SK-N-SH treated with all-trans-retinoic acid at 6 μM for 48 hours (cell line): ENCODE data around the gene WWC1.

Source experiments
- ATAC-seq: fragments of 200-7000 bp; cut with Tn5 transposase; 3 replicates; pipeline ENCODE4 v1.9.1; 2020; ENCODE audit warnings: mild to moderate bottlenecking, moderate library complexity
- ARNTL ChIP-seq: fragments of 450-650 bp; formaldehyde crosslinking; IDR thresholded peaks from 2 replicates; pipeline ENCODE4 v1.5.0; 2020; ENCODE audit warnings: low read depth, mild to moderate bottlenecking, moderate library complexity, borderline replicate concordance
- BACH2 ChIP-seq: fragments of 250-450 bp; sonication (Bioruptor Pico); IDR thresholded peaks from 2 replicates; pipeline ENCODE4 v1.9.0; 2021; ENCODE audit warnings: mild to moderate bottlenecking, borderline replicate concordance
- CSDC2 ChIP-seq: fragments of 250-450 bp; sonication (Bioruptor Pico); IDR thresholded peaks from 2 replicates; pipeline ENCODE4 v1.5.0; 2020; ENCODE audit warnings: mild to moderate bottlenecking, moderate library complexity
- ESRRG ChIP-seq: fragments of 250-450 bp; sonication (Bioruptor Pico); IDR thresholded peaks from 2 replicates; pipeline ENCODE4 v1.6.1; 2021; ENCODE audit warnings: mild to moderate bottlenecking
- GLIS3 ChIP-seq: fragments of 250-450 bp; sonication (Bioruptor Pico); IDR thresholded peaks from 2 replicates; pipeline ENCODE4 v1.5.0; 2020; ENCODE audit warnings: mild to moderate bottlenecking, moderate library complexity
- ISL1 ChIP-seq: fragments of 250-450 bp; sonication (Bioruptor Pico); IDR thresholded peaks from 2 replicates; pipeline ENCODE4 v2.1.2; 2022; ENCODE audit warnings: mild to moderate bottlenecking, moderate library complexity
- OSR1 ChIP-seq: fragments of 250-450 bp; sonication (Bioruptor Pico); IDR thresholded peaks from 2 replicates; pipeline ENCODE4 v1.8.0; 2022; ENCODE audit warnings: moderate library complexity, mild to moderate bottlenecking, inconsistent platforms
- PPARA ChIP-seq: fragments of 250-450 bp; sonication (Bioruptor Pico); IDR thresholded peaks from 2 replicates; pipeline ENCODE4 v1.5.0; 2020; ENCODE audit warnings: mild to moderate bottlenecking, borderline replicate concordance
- SNAI2 ChIP-seq: fragments of 250-450 bp; sonication (Bioruptor Pico); IDR thresholded peaks from 2 replicates; pipeline ENCODE4 v1.5.0; 2020; ENCODE audit warnings: mild to moderate bottlenecking, moderate library complexity
- TOX ChIP-seq: fragments of 250-450 bp; sonication (Bioruptor Pico); IDR thresholded peaks from 2 replicates; pipeline ENCODE4 v1.8.0; 2021; ENCODE audit warnings: mild to moderate bottlenecking, moderate library complexity, borderline replicate concordance
- ZC3H10 ChIP-seq: fragments of 250-450 bp; sonication (Bioruptor Pico); IDR thresholded peaks from 2 replicates; pipeline ENCODE4 v1.5.1; 2021; ENCODE audit warnings: mild to moderate bottlenecking, moderate library complexity
- ZFP3 ChIP-seq: fragments of 250-450 bp; sonication (Bioruptor Pico); IDR thresholded peaks from 2 replicates; pipeline ENCODE4 v1.5.0; 2020; ENCODE audit warnings: mild to moderate bottlenecking, moderate library complexity
- ZNF565 ChIP-seq: fragments of 450-650 bp; formaldehyde crosslinking; conservative IDR thresholded peaks from 2 replicates; pipeline ENCODE4 v1.5.0; 2020; ENCODE audit warnings: low read depth, mild to moderate bottlenecking, moderate library complexity
- ZNF70 ChIP-seq: fragments of 450-650 bp; formaldehyde crosslinking; IDR thresholded peaks from 2 replicates; pipeline ENCODE4 v1.5.0; 2020; ENCODE audit warnings: mild to moderate bottlenecking, moderate library complexity
- ZNF8 ChIP-seq: fragments of 450-650 bp; formaldehyde crosslinking; IDR thresholded peaks from 2 replicates; pipeline ENCODE4 v1.5.0; 2020; ENCODE audit warnings: mild to moderate bottlenecking, moderate library complexity
- TF ChIP-seq, protein P1 (sequence below): fragments of 250-450 bp; sonication (Bioruptor Pico); IDR thresholded peaks from 2 replicates; pipeline ENCODE4 v1.8.0; 2021; ENCODE audit warnings: low read depth, mild to moderate bottlenecking, moderate library complexity, borderline replicate concordance
- TF ChIP-seq, protein P2 (sequence below): fragments of 250-450 bp; sonication (Bioruptor Pico); IDR thresholded peaks from 2 replicates; pipeline ENCODE4 v1.5.1; 2020; ENCODE audit warnings: low read depth, mild to moderate bottlenecking, moderate library complexity
- TF ChIP-seq, protein P3 (sequence below): fragments of 250-450 bp; sonication (Bioruptor Pico); IDR thresholded peaks from 2 replicates; pipeline ENCODE4 v1.8.0; 2020; ENCODE audit warnings: mild to moderate bottlenecking, moderate library complexity, borderline replicate concordance
- TF ChIP-seq, protein P4 (sequence below): fragments of 250-450 bp; sonication (Bioruptor Pico); IDR thresholded peaks from 2 replicates; pipeline ENCODE4 v1.5.1; 2021; ENCODE audit warnings: mild to moderate bottlenecking, moderate library complexity
- TF ChIP-seq, protein P5 (sequence below): fragments of 250-450 bp; sonication (Bioruptor Pico); IDR thresholded peaks from 2 replicates; pipeline ENCODE4 v1.5.0; 2020; ENCODE audit warnings: mild to moderate bottlenecking, moderate library complexity

Gene WWC1

DNA sequence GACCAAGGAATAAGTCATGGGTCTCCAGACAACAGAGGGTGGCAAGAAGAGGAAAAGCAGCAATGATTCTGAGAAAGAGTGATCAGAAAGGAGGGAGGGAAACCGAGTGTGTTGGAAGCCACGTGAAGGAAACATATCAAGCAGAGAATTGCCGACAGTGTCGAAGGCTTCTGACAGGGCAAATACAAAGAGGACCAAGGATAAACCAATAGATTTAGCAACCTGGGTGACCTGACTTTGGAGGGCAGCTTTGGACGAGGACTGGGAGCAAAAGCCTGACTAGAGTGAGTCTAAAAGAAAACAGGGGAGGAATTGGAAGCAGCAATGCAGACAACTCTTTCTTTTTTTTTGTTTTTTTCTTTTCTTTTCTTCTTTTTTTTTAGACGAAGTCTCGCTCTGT is 83.8 kb downstream of the WWC1 start:
- ATAC-seq = no peak
- no peak for TF ChIP-seq ESRRG (CRISPR knock-in tag)
- TF ChIP-seq CSDC2 = no peak
- no peak for TF ChIP-seq ZNF565 (CRISPR knock-in tag)
- no peak for TF ChIP-seq ZNF8 (CRISPR knock-in tag)
- TF ChIP-seq, protein P1, sequence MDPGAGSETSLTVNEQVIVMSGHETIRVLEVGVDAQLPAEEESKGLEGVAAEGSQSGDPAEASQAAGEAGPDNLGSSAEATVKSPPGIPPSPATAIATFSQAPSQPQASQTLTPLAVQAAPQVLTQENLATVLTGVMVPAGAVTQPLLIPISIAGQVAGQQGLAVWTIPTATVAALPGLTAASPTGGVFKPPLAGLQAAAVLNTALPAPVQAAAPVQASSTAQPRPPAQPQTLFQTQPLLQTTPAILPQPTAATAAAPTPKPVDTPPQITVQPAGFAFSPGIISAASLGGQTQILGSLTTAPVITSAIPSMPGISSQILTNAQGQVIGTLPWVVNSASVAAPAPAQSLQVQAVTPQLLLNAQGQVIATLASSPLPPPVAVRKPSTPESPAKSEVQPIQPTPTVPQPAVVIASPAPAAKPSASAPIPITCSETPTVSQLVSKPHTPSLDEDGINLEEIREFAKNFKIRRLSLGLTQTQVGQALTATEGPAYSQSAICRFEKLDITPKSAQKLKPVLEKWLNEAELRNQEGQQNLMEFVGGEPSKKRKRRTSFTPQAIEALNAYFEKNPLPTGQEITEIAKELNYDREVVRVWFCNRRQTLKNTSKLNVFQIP (CRISPR knock-in tag) = no peak
- TF ChIP-seq ZFP3 (CRISPR knock-in tag) = no peak
- no peak for TF ChIP-seq OSR1 (CRISPR knock-in tag)
- TF ChIP-seq ZNF70 = no peak

DNA sequence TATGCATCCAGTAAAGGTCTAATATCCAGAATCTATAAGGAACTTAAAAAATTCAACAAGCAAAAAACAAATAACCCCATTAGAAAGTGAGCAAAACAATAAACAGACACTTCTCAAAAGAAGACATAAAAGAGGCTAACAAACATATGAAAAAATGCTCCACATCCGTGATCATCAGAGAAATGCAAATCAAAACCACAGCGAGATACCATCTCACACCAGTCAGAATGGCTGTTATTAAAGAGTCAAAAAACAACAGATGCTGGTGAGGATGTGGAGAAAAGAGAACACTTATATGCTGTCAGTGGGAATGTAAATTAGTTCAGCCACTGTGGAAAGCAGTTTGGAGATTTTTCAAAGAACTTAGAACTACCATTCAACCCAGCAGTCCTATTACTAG is 86.1 kb downstream of the WWC1 start:
- TF ChIP-seq GLIS3 (no peak), ZNF565 (CRISPR knock-in tag) (no peak), PPARA (CRISPR knock-in tag) (no peak), ISL1 (CRISPR knock-in tag) (no peak), BACH2 (no peak), ZNF70 (no peak), ZC3H10 (no peak), ARNTL (CRISPR knock-in tag) (no peak), SNAI2 (no peak)
- TF ChIP-seq, protein P2, sequence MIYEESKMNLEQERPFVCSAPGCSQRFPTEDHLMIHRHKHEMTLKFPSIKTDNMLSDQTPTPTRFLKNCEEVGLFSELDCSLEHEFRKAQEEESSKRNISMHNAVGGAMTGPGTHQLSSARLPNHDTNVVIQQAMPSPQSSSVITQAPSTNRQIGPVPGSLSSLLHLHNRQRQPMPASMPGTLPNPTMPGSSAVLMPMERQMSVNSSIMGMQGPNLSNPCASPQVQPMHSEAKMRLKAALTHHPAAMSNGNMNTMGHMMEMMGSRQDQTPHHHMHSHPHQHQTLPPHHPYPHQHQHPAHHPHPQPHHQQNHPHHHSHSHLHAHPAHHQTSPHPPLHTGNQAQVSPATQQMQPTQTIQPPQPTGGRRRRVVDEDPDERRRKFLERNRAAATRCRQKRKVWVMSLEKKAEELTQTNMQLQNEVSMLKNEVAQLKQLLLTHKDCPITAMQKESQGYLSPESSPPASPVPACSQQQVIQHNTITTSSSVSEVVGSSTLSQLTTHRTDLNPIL (CRISPR knock-in tag) = no peak
- TF ChIP-seq, protein P3, sequence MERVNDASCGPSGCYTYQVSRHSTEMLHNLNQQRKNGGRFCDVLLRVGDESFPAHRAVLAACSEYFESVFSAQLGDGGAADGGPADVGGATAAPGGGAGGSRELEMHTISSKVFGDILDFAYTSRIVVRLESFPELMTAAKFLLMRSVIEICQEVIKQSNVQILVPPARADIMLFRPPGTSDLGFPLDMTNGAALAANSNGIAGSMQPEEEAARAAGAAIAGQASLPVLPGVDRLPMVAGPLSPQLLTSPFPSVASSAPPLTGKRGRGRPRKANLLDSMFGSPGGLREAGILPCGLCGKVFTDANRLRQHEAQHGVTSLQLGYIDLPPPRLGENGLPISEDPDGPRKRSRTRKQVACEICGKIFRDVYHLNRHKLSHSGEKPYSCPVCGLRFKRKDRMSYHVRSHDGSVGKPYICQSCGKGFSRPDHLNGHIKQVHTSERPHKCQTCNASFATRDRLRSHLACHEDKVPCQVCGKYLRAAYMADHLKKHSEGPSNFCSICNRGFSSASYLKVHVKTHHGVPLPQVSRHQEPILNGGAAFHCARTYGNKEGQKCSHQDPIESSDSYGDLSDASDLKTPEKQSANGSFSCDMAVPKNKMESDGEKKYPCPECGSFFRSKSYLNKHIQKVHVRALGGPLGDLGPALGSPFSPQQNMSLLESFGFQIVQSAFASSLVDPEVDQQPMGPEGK (CRISPR knock-in tag) = no peak
- TF ChIP-seq, all 23 proteins: peak for 0
- no peak for ATAC-seq

DNA sequence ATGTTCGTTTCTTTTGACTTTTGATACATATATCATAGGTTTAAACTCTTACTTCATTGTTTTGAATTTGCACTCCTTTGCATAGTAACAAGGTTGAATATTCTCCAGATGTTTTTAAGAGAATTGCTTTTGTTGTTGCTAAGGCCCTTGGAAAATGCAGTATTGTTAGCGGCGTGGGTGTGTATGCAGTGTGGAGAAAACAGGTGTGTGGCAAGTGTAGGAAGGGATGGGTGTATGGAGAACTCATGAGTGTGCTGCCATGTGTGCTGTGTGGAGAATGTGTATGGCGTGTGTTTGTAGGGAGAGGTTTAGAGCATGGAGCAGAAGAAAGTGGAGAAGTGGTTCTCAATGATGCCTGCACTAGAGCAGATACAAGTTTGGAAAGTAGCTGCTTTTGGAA is 87.3 kb downstream of the WWC1 start:
- no peak for TF ChIP-seq TOX (CRISPR knock-in tag)
- TF ChIP-seq, protein P4, sequence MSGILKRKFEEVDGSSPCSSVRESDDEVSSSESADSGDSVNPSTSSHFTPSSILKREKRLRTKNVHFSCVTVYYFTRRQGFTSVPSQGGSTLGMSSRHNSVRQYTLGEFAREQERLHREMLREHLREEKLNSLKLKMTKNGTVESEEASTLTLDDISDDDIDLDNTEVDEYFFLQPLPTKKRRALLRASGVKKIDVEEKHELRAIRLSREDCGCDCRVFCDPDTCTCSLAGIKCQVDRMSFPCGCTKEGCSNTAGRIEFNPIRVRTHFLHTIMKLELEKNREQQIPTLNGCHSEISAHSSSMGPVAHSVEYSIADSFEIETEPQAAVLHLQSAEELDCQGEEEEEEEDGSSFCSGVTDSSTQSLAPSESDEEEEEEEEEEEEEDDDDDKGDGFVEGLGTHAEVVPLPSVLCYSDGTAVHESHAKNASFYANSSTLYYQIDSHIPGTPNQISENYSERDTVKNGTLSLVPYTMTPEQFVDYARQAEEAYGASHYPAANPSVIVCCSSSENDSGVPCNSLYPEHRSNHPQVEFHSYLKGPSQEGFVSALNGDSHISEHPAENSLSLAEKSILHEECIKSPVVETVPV (CRISPR knock-in tag) = no peak
- no peak for TF ChIP-seq PPARA (CRISPR knock-in tag)
- TF ChIP-seq ESRRG (CRISPR knock-in tag) = no peak
- no peak for TF ChIP-seq CSDC2
- TF ChIP-seq, protein P5, sequence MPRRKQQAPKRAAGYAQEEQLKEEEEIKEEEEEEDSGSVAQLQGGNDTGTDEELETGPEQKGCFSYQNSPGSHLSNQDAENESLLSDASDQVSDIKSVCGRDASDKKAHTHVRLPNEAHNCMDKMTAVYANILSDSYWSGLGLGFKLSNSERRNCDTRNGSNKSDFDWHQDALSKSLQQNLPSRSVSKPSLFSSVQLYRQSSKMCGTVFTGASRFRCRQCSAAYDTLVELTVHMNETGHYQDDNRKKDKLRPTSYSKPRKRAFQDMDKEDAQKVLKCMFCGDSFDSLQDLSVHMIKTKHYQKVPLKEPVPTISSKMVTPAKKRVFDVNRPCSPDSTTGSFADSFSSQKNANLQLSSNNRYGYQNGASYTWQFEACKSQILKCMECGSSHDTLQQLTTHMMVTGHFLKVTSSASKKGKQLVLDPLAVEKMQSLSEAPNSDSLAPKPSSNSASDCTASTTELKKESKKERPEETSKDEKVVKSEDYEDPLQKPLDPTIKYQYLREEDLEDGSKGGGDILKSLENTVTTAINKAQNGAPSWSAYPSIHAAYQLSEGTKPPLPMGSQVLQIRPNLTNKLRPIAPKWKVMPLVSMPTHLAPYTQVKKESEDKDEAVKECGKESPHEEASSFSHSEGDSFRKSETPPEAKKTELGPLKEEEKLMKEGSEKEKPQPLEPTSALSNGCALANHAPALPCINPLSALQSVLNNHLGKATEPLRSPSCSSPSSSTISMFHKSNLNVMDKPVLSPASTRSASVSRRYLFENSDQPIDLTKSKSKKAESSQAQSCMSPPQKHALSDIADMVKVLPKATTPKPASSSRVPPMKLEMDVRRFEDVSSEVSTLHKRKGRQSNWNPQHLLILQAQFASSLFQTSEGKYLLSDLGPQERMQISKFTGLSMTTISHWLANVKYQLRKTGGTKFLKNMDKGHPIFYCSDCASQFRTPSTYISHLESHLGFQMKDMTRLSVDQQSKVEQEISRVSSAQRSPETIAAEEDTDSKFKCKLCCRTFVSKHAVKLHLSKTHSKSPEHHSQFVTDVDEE (CRISPR knock-in tag) = no peak
- no peak for TF ChIP-seq ISL1 (CRISPR knock-in tag)
- TF ChIP-seq OSR1 (CRISPR knock-in tag) = no peak
- TF ChIP-seq GLIS3 = no peak
- no peak for TF ChIP-seq ZFP3 (CRISPR knock-in tag)
- no peak for TF ChIP-seq BACH2
- no peak for TF ChIP-seq ZNF70
- TF ChIP-seq, protein P2 (CRISPR knock-in tag) = no peak
- TF ChIP-seq ZNF8 (CRISPR knock-in tag) = no peak
- TF ChIP-seq ZC3H10 = no peak
- TF ChIP-seq ARNTL (CRISPR knock-in tag) = no peak
- TF ChIP-seq, protein P3 (CRISPR knock-in tag) = no peak
- TF ChIP-seq, all 23 proteins: peak for 0

More for the DNA sequence above, 87.3 kb downstream of the WWC1 start:
- no peak for ATAC-seq
